Placental epithelial cell (primary cell): ENCODE measurements around the gene ACTRT1. TPM values are rescaled to one million over a fixed set of nuclear protein-coding genes. Genes with fewer than 3 reads are reported as not detected.

ENCODE experiments used
- total RNA-seq: library from RNA; depleted of rRNA; stranded (reverse); fragments of >200 nt; gene quantifications from 2 replicates; pipeline ENCODE4 v1.2.3, GENCODE V29; 2012

Gene ACTRT1
- not detected in 2 replicates for total RNA-seq

DNA sequence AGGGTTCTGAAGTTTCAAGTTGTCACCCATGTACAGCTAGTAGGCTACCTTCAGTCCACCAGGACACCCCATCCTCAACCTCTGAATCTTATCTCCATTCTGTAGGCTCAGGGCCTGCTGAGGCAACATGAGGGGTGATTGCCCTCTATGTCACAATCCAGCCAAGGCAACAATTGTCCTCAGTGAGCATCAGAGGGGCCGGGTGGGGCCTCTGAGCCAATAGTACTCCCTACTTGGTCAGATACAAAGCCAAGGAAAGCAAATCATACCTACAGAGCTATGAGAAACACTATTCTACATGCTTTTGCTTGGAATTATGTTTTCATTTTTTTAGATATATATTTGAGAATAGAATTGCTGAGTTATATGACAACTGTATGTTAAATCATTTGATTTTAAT, at the start of gene ACTRT1:
TSS of gene ACTRT1 (minus strand) at position 101 of the 400 bp plus-strand sequence. CDS start 197 bp downstream, outside the sequence.

